Measurements from ENCODE around the gene ZSCAN32.

Gene ZSCAN32

DNA sequence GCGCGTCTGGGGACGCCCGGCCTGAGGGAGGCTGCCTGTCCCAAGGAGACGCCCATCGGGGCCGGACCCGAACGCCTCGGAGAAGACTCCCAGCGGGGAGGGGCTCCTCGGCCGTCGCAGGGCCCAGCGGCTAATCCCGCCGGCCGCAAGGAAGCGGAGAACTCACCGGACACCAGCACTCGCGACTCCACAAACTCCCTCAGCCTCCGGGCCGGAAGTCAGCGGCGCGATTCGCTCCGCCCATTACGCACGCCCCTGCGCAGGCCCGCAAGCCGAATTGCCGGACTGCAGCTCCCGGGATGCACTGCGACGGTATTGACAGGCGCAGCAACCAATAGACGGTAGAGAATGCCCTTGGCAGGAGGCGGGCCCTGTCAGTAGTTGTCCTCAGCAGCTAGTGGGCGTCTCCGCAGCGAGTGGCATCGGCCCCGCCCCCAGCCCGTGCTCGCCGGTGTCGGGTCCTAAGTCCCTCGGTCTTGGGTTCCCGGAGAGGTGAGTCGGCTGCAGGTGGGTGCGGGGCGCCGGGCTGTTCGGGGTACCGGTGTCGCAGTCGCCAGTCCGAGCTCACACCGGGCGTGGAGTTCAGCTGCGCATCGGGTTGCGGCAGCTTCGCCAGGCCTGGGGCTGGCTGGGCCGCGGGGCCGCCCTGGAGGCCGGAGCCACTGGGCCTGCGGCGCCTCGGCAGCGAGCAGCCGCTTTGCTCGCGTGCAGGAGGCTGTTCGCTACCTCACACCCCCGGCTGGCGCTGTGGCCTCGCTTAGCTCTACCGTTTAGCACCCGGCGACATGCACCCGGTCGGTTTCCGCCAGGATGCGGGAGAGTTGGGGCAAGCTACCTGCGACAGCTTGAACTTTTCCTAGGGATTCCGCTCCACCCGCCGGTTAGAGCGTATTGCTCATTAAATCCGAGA, at the start of gene ZSCAN32, which contains the start of gene ZNF174:
TSS of gene ZSCAN32 (minus strand) at position 226 of the 910 bp plus-strand sequence. CDS start 3,447 bp downstream, outside the sequence.
TSS of gene ZNF174 (plus strand) at position 437 of the 910 bp plus-strand sequence. CDS start 790 bp downstream, outside the sequence.
- H3K9ac ChIP-seq (ENCODE audit: low read depth, low read length), result peak within 1 kb of the TSS; percentile 64
- peaks cover 15% of the 10 kb centered on the region for H3K36me3 ChIP-seq (ENCODE audit: insufficient read depth, low read length)
- H3K4me1 ChIP-seq (ENCODE audit: insufficient read depth, low read length), result no peaks in the 10 kb centered on the region
- H3K9me3 ChIP-seq (ENCODE audit: control insufficient read depth, insufficient read depth, low read length), result peaks cover 10% of the 10 kb centered on the region

DNA sequence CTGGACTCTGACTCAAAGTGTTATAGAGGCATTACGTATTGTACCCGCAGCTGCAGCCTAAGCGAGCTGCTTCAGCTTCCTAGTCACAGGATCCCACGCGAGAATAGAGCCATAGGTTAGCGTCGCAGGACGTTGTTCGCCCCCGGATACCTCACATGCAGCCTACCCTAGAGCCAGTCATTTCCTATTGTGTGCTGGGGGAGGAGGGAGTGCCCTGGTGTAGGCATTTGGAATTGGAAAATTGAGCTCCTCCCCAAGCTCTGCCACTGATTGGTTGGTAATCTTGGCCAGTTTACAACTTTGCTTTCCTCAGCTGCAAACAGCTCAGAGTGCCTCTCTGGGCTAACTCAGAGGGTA, 43.2 kb upstream of the ZSCAN32 start:
- H3K9me3 ChIP-seq (ENCODE audit: control insufficient read depth, insufficient read depth, low read length), result no peaks in the 10 kb centered on the region
- no peaks in the 10 kb centered on the region for H3K4me1 ChIP-seq (ENCODE audit: insufficient read depth, low read length)
- peak overlapping the region; percentile 80 for H3K9ac ChIP-seq (ENCODE audit: low read depth, low read length)
- no peaks in the 10 kb centered on the region for H3K36me3 ChIP-seq (ENCODE audit: insufficient read depth, low read length)

DNA sequence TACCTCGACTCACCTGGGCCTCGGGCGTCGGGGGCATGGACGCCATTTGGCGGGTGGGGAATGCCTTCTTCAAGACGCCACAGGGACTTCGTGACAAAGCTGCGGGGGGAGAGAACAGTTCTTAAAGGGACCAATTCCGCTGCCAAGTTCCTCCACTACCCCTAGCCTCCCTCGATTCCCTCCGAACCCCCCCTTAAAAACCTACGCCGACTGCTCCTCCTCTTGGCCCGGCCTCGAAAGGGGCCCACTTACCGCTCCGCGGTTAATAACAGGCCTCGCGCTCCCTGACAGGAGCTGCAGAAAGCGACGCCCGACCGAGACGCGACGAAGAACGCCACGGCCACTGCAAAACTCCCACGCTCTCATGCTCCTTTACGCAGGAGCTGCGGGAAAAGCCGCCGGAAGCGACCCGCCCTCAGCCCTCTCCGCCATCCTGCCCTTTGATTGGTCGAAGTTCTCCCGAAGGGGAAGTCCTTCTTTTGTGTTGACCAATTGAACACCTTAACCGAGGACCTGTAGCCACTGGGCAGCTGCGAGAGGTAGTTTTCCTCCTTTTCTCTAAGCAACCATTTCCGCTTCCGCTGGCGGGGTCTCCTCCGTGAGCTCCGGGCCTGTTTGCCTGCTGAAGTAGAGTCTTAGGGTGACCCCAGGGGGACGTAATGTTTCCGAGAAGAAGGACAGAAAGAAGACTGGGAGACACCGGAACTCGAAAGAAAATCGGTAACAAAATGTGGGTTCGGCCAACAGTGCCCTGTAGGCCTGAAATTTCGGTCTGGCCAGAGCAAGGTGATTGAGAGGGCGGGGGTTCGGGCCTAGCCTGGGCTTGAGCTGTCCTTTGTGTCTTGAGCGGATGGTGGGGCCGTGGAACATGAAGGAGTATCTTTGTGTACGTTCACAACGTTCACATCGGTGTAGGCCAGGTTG, 42.6 kb upstream of the ZSCAN32 start, which contains the start of the genes NAA60 and ZNF597:
TSS of gene NAA60 (plus strand) at position 573 of the 924 bp plus-strand sequence. CDS start 32,548 bp downstream, outside the sequence.
TSS of gene ZNF597 (minus strand) at position 397 of the 924 bp plus-strand sequence. CDS start at position 46, 351 bp downstream.
- Histone ChIP-seq H3K9me3 (ENCODE audit: control insufficient read depth, insufficient read depth, low read length) (no peaks in the 10 kb centered on the region), H3K4me1 (ENCODE audit: insufficient read depth, low read length) (no peaks in the 10 kb centered on the region), H3K36me3 (ENCODE audit: insufficient read depth, low read length) (no peaks in the 10 kb centered on the region), H3K9ac (ENCODE audit: low read depth, low read length) (peak within 1 kb of the TSS; percentile 80)

DNA sequence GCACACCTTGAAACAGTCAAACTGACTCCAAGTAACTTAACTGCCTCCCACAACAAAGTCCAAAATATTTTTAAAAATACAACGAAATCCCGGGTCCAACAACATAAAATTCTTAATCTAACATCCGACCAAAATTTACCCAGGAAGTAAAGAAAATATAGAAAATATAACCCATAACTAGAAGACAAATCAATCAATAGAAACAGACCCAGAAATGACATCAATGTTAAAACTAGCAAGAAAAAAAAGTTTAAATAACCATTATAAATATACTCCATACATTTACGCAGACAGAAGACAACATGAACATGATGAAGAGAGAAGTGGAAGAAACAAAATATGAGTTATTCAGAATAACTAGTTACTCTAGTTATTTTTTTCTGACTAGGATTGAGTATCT, 38.8 kb upstream of the ZSCAN32 start:
- Histone ChIP-seq H3K9me3 (ENCODE audit: control insufficient read depth, insufficient read depth, low read length) (no peaks in the 10 kb centered on the region), H3K4me1 (ENCODE audit: insufficient read depth, low read length) (no peaks in the 10 kb centered on the region), H3K9ac (ENCODE audit: low read depth, low read length) (no peak overlapping the region), H3K36me3 (ENCODE audit: insufficient read depth, low read length) (no peaks in the 10 kb centered on the region; the same call in 1 of the 2 replicates)

DNA sequence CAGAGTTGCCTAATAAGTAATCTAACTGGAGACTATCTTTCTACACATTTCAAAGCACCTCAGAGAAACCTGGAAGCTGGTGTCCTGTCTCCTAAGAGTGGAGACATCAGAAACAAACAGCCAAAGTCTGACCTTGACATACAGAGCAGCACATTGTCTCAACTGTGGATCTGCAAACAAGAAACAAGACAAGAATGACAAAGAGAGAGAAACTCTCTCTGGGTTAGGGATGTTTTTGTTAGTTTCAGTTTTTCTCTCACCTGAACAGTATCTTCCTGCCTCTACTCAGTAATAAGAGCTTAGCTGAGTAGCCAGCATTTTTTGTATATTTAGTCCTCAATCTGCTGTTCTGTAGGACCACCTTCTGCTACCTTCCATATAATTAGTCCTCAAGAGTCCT, 33.6 kb upstream of the ZSCAN32 start:
- H3K9ac ChIP-seq (ENCODE audit: low read depth, low read length), result no peak overlapping the region
- no peaks in the 10 kb centered on the region; the same call in 1 of the 2 replicates for H3K36me3 ChIP-seq (ENCODE audit: insufficient read depth, low read length)
- no peaks in the 10 kb centered on the region for H3K9me3 ChIP-seq (ENCODE audit: control insufficient read depth, insufficient read depth, low read length)
- no peaks in the 10 kb centered on the region for H3K4me1 ChIP-seq (ENCODE audit: insufficient read depth, low read length)

DNA sequence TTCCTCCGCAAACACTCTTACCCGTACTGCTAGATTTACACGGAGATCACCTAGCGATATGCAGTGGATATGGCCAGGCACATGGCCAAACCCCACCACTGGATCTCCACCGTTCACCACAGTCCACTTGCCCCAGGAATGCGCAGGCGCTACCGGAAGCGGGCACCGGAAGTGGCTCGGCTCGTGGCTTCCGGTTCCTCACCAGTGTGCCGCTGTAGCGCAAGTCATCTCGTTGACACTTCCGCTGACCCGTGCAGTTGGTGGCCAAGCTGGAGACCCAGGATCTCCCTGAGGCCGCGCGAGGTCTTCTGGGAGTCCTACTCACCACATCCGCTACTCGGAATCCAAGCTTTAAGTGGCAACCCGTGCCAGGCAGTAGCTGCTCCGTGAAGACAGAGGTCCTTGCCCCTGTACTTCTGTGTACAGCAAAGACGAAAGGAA, 31.0 kb upstream of the ZSCAN32 start:
- no peaks in the 10 kb centered on the region for H3K9me3 ChIP-seq (ENCODE audit: control insufficient read depth, insufficient read depth, low read length)
- H3K9ac ChIP-seq (ENCODE audit: low read depth, low read length), result no peak overlapping the region
- H3K4me1 ChIP-seq (ENCODE audit: insufficient read depth, low read length), result no peaks in the 10 kb centered on the region
- no peaks in the 10 kb centered on the region; the same call in 1 of the 2 replicates for H3K36me3 ChIP-seq (ENCODE audit: insufficient read depth, low read length)

DNA sequence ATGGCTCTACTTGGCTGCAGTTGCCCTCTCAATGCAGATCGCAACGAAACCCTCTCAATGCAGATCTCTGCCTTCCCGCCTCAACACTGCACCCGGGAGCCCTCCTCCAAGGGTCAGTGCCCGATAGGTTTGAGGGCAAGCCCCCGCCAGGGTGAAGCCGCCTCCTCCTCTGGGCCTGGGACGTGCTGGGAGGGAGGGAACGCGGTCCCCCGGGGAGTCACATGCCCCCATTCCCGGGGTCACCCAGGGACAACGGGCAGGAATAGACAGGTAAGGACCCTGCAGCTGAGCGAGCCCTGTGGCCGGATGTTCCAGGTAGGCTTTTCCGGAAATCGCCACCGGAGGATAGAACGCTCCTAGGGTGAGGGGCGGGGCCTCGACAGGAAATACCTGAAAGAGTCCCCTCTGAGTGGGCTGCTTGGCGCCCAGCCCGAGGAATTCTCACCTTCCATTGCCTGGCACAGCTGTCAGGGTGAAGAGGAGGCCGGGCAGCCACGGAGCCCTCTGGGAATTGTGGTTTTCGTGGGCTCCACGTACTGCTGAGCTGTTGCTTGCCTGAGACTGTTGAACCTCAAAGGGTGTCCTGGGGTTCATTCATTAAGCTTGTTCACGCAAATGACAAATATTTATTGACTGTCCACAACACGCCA, 13.1 kb upstream of the ZSCAN32 start:
- Histone ChIP-seq H3K36me3 (ENCODE audit: insufficient read depth, low read length) (peaks cover 3% of the 10 kb centered on the region; the same call in 1 of the 2 replicates), H3K9ac (ENCODE audit: low read depth, low read length) (no peak overlapping the region), H3K9me3 (ENCODE audit: control insufficient read depth, insufficient read depth, low read length) (peaks cover 21% of the 10 kb centered on the region), H3K4me1 (ENCODE audit: insufficient read depth, low read length) (no peaks in the 10 kb centered on the region)

DNA sequence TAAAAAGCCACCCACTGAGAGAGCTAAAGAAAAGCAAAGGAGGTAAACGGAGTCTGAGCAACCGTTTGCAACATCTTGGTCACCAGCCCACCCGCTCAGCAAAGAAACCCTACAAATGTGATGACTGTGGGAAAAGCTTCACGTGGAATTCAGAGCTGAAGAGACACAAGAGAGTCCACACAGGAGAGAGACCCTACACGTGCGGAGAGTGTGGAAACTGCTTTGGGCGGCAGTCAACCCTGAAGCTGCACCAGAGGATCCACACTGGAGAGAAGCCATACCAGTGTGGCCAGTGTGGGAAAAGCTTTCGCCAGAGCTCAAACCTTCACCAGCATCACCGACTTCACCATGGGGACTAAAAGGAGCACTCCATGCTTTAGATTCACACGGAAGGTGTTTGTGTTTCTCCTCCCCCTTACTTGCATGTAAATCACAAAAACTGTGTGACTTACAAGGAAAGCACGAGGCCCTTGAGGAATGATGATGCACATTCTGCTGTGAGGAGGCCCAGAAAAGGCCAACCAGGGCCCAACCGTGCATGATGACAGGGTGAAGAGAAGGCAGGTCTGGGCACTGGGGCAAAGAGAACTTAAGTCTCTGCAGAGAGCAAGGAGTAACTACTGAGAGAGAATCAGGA, 7.9 kb upstream of the ZSCAN32 start:
- Histone ChIP-seq H3K4me1 (ENCODE audit: insufficient read depth, low read length) (no peaks in the 10 kb centered on the region), H3K9me3 (ENCODE audit: control insufficient read depth, insufficient read depth, low read length) (peaks cover 50% of the 10 kb centered on the region), H3K36me3 (ENCODE audit: insufficient read depth, low read length) (peaks cover 26% of the 10 kb centered on the region), H3K9ac (ENCODE audit: low read depth, low read length) (no peak overlapping the region)

DNA sequence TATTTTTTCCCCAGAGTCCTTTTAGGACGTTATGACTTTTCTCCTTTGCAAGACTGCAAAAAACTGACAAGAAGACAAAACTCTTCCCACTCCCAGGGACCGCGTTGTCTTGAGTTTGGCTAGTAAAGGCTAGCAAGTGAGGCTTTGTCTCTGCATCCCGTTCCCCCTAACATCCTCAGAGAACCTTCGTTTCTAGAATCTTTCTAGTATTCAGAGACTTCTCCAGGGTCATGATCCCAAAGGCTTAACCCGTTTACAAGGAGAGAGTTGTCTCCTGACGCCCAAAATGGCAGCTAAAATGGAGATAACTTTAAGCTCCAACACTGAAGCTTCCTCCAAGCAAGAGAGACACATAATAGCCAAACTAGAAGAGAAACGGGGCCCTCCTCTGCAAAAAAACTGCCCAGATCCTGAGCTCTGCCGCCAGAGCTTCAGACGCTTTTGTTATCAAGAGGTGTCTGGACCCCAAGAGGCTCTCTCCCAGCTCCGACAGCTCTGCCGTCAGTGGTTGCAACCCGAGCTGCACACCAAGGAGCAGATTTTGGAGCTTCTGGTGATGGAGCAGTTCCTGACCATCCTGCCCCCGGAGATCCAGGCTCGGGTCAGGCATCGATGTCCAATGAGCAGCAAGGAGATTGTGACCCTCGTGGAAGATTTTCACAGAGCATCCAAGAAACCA, 1.1 kb upstream of the ZSCAN32 start:
- Histone ChIP-seq H3K36me3 (ENCODE audit: insufficient read depth, low read length) (peaks cover 14% of the 10 kb centered on the region), H3K9ac (ENCODE audit: low read depth, low read length) (peak overlapping the region; percentile 64), H3K9me3 (ENCODE audit: control insufficient read depth, insufficient read depth, low read length) (peaks cover 15% of the 10 kb centered on the region), H3K4me1 (ENCODE audit: insufficient read depth, low read length) (no peaks in the 10 kb centered on the region)

DNA sequence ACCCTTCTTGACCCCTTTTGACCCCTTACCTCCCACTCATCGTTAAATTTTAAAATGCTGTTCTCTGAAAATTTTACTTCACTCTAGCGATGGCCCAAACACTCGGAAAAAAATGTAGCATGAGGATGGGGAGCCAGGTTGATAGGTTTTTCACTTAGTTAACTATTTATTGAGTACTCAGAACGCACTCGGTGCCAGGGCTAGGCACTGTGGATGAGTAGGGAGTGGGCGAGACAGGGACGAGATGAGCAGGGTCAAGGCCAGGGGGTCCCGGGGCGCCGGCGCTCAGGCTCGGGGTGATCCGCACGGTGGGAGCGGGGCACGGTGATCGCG, 392 bp downstream of the ZSCAN32 start:
- Histone ChIP-seq H3K9ac (ENCODE audit: low read depth, low read length) (peak overlapping the region; percentile 64), H3K9me3 (ENCODE audit: control insufficient read depth, insufficient read depth, low read length) (peaks cover 9% of the 10 kb centered on the region), H3K4me1 (ENCODE audit: insufficient read depth, low read length) (no peaks in the 10 kb centered on the region), H3K36me3 (ENCODE audit: insufficient read depth, low read length) (peaks cover 14% of the 10 kb centered on the region)

DNA sequence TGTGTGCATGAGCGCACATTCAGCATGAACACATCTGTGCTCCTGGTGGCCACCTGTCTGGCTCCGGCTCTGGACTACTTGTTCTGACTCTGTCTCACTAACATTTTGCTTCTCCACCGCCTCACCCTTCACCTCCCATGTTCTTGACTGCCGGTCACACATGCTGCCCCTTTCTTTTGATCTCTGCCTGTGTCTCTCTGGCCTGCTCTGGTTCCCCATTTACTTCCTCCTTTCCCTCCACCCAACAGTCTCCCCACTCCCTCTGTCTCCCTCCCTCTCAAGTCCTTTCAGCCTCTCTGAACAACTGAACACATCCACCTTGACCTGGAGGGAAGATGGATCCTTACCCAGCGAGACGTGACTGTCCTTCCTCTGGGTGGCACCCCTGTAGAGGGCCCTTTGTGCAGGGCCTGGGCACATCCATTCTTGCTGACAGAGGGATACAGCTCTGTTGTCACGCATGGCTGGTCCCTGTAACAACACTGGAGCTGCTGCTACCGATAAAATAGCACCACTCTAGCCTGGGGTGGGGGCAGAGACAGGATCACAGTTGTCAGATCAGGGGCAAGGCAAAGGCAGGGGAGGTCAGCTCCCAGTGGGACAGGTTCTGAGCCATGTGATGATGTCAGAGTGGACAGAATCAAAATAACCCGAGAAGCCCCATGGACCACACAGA, 11.0 kb downstream of the ZSCAN32 start:
- peaks cover 8% of the 10 kb centered on the region; the same call in 1 of the 2 replicates for H3K9me3 ChIP-seq (ENCODE audit: control insufficient read depth, insufficient read depth, low read length)
- H3K4me1 ChIP-seq (ENCODE audit: insufficient read depth, low read length), result no peaks in the 10 kb centered on the region
- H3K9ac ChIP-seq (ENCODE audit: low read depth, low read length), result no peak overlapping the region
- peaks cover 13% of the 10 kb centered on the region for H3K36me3 ChIP-seq (ENCODE audit: insufficient read depth, low read length)

DNA sequence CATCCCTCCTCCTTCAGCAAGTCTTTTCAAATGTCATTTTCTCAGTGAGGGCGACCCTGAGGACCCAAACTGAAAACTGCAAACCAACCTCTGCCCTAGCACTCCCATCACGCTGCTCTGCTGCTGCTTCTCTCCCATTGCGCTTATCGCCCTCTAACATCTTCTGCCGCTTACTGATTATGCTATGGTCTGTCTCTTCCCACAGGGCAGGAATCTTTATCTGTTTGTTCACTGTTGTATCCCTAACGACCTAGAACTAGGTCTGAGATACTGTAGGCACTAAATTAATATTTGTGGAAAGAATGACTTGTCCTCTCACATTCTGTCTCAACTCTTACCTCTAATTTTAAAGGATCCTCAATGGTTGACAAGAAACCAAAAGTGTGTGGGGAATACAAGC, 12.5 kb downstream of the ZSCAN32 start:
- Histone ChIP-seq H3K9ac (ENCODE audit: low read depth, low read length) (no peak overlapping the region), H3K9me3 (ENCODE audit: control insufficient read depth, insufficient read depth, low read length) (peaks cover 23% of the 10 kb centered on the region), H3K4me1 (ENCODE audit: insufficient read depth, low read length) (no peaks in the 10 kb centered on the region), H3K36me3 (ENCODE audit: insufficient read depth, low read length) (peaks cover 13% of the 10 kb centered on the region)

DNA sequence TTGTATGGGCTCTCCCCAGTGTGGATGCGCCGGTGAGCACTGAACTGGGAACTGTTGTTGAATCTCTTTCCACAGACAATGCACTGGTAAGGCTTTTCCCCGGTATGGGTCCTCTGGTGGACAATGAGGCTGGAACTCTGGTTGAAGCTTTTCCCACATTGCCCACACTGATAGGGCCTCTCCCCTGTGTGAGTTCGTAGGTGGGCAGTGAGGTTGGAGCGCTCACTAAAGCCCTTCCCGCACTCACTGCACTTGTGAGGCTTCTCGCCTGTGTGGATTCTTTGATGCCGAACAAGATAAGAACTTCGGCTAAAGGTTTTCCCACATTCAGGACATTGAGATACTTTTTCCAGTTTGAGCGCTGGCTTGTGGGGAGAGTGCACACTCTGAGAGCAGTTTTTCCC, 17.8 kb downstream of the ZSCAN32 start:
- Histone ChIP-seq H3K9me3 (ENCODE audit: control insufficient read depth, insufficient read depth, low read length) (peaks cover 51% of the 10 kb centered on the region), H3K4me1 (ENCODE audit: insufficient read depth, low read length) (no peaks in the 10 kb centered on the region), H3K9ac (ENCODE audit: low read depth, low read length) (no peak overlapping the region), H3K36me3 (ENCODE audit: insufficient read depth, low read length) (peaks cover 16% of the 10 kb centered on the region)
